GM19324 (cell line): ENCODE data around the gene SYT12.

Experiments used
- ATAC-seq: cut with Tn5 transposase; IDR thresholded peaks from one replicate; pipeline ENCODE4 v1.9.1; 2021; ENCODE audit warnings: mild to moderate bottlenecking, moderate library complexity; ENCODE audit not compliant: unreplicated experiment, low FRiP score

SYT12 gene

GRCh38 chr11:67054346-67054835 lies 31.5 kb downstream of the SYT12 start:
- ATAC-seq: no peak

GRCh38 chr11:67054836-67055523 lies 32.0 kb downstream of the SYT12 start:
- ATAC-seq: no peak

GRCh38 chr11:67055812-67056211 lies 32.9 kb downstream of the SYT12 start:
- no peak for ATAC-seq

GRCh38 chr11:67056267-67057204 lies 33.6 kb downstream of the SYT12 start, which contains the start of gene RHOD:
RHOD (plus strand) TSS chr11:67056847; CDS start chr11:67056903, 56 bp downstream.
- no peak for ATAC-seq

GRCh38 chr11:67057205-67057672 lies 34.3 kb downstream of the SYT12 start:
- no peak for ATAC-seq

GRCh38 chr11:67058506-67058905 lies 35.6 kb downstream of the SYT12 start:
- ATAC-seq: no peak

- no peak for ATAC-seq
Measured at GRCh38 chr11:67059671-67060070, 36.7 kb downstream of the SYT12 start.

- ATAC-seq: no peak
Measured at GRCh38 chr11:67060111-67060522, 37.2 kb downstream of the SYT12 start.

GRCh38 chr11:67062526-67063373 lies 39.8 kb downstream of the SYT12 start:
- no peak for ATAC-seq

- no peak for ATAC-seq
Measured at GRCh38 chr11:67066333-67066709, 43.4 kb downstream of the SYT12 start.

GRCh38 chr11:67071420-67072284 lies 48.7 kb downstream of the SYT12 start:
- ATAC-seq: no peak

- ATAC-seq: no peak
Measured at GRCh38 chr11:67072295-67072694, 49.4 kb downstream of the SYT12 start.

- no peak for ATAC-seq
Measured at GRCh38 chr11:67073908-67074307, 51.0 kb downstream of the SYT12 start.

- no peak for ATAC-seq
Measured at GRCh38 chr11:67076202-67076601, 53.3 kb downstream of the SYT12 start.

- ATAC-seq: no peak
Measured at GRCh38 chr11:67079065-67079705, 56.3 kb downstream of the SYT12 start.

- ATAC-seq: no peak
Measured at GRCh38 chr11:67082071-67082791, 59.3 kb downstream of the SYT12 start.

GRCh38 chr11:67083786-67084366 lies 60.9 kb downstream of the SYT12 start:
- ATAC-seq: no peak

GRCh38 chr11:67085617-67086016 lies 62.7 kb downstream of the SYT12 start:
- no peak for ATAC-seq
